Mesodermal cell (in vitro differentiated cells): ENCODE measurements around the gene FBXW5.

Experiments used
- H3K27ac ChIP-seq: 2 replicates; pipeline ENCODE4 v1.7.0; 2013; ENCODE audit warnings: mild to moderate bottlenecking, low read depth, low read length, moderate library complexity; ENCODE audit not compliant: severe bottlenecking
- H3K36me3 ChIP-seq: 2 replicates; pipeline ENCODE4 v1.7.1; 2013; ENCODE audit warnings: mild to moderate bottlenecking, low read length, moderate library complexity; ENCODE audit not compliant: control insufficient read depth, insufficient read depth
- H3K4me1 ChIP-seq: one replicate; pipeline ENCODE4 v1.7.1; 2013; ENCODE audit warnings: mild to moderate bottlenecking, low read length; ENCODE audit not compliant: insufficient read depth, control insufficient read depth, poor library complexity, severe bottlenecking
- H3K4me3 ChIP-seq: 2 replicates; pipeline ENCODE4 v1.7.0; 2013; ENCODE audit warnings: low read length, control low read depth, mild to moderate bottlenecking; ENCODE audit not compliant: insufficient read depth, poor library complexity, severe bottlenecking; ENCODE audit errors: extremely low read depth
- H3K9me3 ChIP-seq: 2 replicates; pipeline ENCODE4 v1.7.1; 2013; ENCODE audit warnings: mild to moderate bottlenecking, low read length, moderate library complexity; ENCODE audit not compliant: control insufficient read depth
- WGBS, 2 experiments: methylation state at CpG; one replicate each; pipeline ENCODE4 v1.1.5; 2013; ENCODE audit warnings: missing lambda C conversion rate in 2 of 2; ENCODE audit not compliant: insufficient coverage in 2 of 2; 5-methylcytosine and 5-hydroxymethylcytosine counted together

Gene FBXW5

DNA sequence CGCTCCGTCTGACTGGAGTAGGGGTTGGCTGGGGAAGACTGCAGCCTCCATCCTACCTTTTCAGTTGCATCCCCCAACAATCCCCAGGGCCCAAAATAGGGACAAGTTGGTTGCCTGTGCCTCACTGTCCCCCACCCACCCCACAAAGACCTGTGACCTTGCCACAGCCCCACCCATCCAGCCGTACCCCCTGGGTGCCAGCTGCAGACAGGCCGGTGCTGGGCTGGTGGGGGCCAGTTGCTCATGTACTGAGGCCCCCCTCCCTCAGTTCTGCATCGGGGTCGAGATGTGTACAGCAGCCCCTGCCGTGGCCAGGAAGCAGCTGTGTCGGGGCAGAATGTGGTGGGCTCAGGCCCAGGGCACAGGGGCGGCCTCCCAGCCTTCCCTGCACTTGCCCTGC, 38.6 kb upstream of the FBXW5 start:
- no peaks in the 10 kb centered on the region for H3K36me3 ChIP-seq
- no peak overlapping the region for H3K4me3 ChIP-seq
- no peak overlapping the region for H3K27ac ChIP-seq
- peaks cover 14% of the 10 kb centered on the region for H3K4me1 ChIP-seq
- H3K9me3 ChIP-seq = no peaks in the 10 kb centered on the region
- 88 to 93% methylated on average over 7 of the region's 9 CpGs for WGBS, 2 experiments

DNA sequence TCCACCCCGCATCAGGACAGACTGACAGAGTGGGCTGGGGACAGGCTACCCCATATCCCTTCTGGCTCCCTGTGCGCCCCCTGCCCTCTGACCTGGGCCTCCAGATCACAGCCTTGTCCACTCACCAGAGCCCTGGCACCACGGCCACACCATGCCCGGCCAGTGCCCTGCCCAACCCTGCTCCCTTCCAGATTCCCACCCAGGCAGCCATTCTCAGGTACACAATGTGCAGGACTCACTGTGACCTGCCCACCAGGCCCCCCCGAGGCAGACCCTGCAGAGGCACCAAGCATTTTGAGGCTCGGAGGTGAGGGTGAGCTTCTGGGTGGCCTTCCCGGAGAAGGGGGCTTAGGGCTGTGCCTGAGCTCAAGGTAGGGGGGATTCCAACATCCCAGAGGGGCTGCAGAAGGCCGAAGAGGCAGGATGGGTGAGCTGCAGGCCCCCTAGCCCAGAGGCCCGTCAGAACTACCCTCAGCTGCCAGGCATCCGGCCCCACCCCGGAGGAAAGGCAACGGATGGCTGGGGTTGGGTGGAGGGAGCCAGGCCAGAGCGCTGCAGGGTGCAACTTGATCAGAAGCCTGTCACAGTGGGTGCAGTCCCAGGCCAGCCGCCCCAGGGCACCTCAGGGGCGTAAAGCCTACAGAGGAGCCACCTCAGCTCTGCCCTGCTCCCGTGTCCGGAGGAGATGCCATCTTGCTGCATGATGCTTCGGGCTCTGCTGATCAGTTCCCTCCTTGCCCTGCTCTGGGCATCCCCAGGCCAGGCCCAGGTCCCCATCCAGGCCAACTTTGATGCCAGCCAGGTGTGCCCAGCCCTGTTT, 37.9 kb upstream of the FBXW5 start, which contains the start of gene LCNL1:
LCNL1 (plus strand) TSS at position 762 of the 820 bp plus-strand sequence. CDS start 594 bp downstream, outside the sequence.
- Histone ChIP-seq H3K27ac (no peak within 1 kb of the TSS), H3K9me3 (no peaks in the 10 kb centered on the region), H3K36me3 (no peaks in the 10 kb centered on the region), H3K4me1 (peaks cover 14% of the 10 kb centered on the region), H3K4me3 (no peak within 1 kb of the TSS)
- WGBS, 2 experiments = 90 to 91% methylated on average over 18 of the region's 18 CpGs

DNA sequence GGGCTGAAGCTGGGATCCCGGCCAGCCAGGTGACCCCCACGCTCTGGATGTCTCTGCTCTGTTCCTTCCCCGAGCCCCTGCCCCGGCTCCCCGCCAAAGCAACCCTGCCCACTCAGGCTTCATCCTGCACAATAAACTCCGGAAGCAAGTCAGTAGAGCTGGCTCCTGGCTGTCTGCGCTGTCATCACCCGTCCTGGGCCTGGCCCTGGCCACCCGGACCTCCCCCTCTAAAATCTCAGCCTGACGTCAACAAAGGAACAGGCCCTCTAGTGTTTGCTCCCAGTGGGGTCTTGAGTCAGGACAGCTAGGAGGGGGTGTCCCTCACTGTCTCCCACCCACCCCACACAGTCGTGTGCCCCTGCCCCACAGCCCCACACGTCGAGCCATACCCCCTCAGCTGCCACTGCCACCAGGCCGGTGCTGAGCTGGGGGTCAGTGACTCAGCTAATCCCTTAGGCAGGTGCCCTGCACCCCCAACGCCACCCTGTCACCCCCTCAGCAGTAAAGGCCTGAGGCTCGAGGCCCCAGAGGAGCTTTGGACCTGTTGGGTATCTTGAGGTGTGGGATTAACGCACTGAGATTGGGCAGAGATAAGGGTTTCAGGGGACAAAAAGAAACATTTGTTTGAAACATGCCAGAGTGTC, 37.2 kb upstream of the FBXW5 start:
- Histone ChIP-seq H3K4me3 (no peak overlapping the region), H3K4me1 (peaks cover 14% of the 10 kb centered on the region), H3K9me3 (no peaks in the 10 kb centered on the region), H3K36me3 (no peaks in the 10 kb centered on the region), H3K27ac (no peak overlapping the region)
- 87 to 88% methylated on average over 6 to 11 of the region's 17 CpGs for WGBS, 2 experiments

DNA sequence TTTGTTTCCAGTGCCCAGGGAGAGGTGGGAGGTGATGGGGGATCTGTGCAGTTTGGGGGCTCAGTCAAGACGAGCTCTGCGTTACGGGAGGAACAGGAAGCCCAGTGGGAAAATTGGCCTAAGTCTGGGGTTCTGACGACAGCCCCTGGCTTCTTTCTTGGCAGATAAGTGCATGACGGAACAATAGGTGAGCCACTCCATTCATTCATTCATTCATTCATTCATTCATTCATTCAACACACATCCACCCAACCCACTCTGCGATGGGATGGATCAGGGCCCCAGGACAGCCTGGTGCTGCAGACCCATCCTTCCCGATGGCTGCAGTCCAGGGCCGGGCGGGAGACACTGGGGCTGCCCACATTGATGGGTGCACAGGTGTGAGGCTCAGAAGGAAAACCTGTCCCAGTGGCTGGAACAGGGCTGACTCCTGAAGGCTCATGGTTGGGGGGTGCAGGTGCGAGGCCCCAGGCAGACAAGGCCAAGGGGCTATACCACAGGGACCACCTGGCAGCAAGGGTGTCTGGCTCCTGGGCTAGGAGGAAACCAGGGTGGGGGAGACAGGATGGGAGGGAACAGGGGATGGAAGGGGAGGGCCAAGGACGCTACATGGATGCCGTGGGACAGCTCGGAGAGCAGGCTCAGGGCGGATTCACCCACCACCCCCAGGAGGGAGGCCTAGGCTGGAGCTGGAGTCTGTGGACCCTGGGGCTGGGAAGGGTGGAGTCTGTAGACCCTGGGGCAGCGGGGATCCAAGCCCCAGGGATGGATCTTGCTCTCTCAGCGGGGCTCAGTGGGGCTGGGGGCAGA, 36.3 kb upstream of the FBXW5 start:
- no peak overlapping the region for H3K4me3 ChIP-seq
- H3K27ac ChIP-seq = no peak overlapping the region
- no peaks in the 10 kb centered on the region for H3K9me3 ChIP-seq
- no peaks in the 10 kb centered on the region for H3K36me3 ChIP-seq
- H3K4me1 ChIP-seq = peaks cover 14% of the 10 kb centered on the region
- 97% methylated on average over 11 to 13 of the region's 16 CpGs for WGBS, 2 experiments

DNA sequence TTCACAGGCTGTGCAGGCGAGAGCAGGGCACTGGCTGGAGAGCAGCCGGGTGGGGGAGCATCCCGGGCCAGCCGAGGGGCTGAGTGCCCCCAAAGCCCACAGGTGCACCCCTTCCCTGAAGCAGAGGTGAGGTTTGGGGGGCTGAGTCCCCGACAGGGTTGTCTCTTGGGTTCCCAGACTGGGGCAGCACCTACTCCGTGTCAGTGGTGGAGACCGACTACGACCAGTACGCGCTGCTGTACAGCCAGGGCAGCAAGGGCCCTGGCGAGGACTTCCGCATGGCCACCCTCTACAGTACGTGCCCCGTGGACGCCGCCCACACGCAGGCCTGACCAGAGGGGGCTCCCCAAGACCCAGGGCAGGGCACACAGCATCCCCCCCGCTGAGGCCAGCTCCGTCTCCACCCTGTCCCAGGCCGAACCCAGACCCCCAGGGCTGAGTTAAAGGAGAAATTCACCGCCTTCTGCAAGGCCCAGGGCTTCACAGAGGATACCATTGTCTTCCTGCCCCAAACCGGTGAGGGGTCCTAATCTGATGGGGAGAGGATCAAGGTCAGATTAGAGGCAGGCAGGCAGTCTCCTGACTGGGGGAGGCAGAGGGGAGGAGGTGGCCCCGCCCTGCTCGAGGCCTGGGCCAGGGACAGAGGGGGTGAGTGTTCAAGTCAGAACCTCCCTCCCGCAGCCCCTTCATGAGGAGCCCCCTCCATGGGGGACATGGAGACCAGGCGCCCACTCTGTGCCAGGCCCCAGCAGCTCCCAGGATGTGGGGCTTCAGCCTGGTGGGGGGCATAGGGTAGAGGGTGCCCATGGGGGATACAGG, 35.4 kb upstream of the FBXW5 start:
- Histone ChIP-seq H3K4me1 (peaks cover 14% of the 10 kb centered on the region), H3K27ac (no peak overlapping the region)

DNA sequence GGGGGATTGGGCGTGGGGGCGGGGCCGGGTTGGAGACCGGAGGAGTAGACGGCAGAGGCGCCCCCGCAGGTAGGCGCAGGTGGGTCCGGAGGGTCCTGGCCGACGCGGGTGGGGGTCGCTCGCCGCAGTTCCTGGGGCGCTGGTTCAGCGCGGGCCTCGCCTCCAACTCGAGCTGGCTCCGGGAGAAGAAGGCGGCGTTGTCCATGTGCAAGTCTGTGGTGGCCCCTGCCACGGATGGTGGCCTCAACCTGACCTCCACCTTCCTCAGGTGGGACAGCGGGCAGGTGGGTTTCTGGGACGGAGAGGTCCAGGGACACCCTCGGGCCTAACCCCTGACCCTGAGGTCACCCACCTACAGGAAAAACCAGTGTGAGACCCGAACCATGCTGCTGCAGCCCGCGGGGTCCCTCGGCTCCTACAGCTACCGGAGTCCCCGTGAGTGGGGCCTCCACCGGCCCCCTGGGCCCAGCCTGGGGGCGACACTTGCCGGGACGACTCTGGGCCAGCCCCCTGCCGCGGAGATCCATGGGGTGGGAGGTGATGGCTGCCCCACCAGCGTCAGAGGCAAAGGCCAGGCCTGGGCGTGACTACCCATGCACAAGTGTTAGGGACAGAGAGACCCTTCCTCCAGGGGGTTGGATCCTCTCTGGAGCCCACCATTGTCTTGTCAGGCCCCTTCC, 34.5 kb upstream of the FBXW5 start:
- Histone ChIP-seq H3K9me3 (no peaks in the 10 kb centered on the region), H3K4me1 (peaks cover 14% of the 10 kb centered on the region), H3K36me3 (no peaks in the 10 kb centered on the region), H3K4me3 (no peak overlapping the region), H3K27ac (no peak overlapping the region)
- WGBS, 2 experiments = 71% methylated on average over 40 to 41 of the region's 41 CpGs

More for the DNA sequence above, 35.4 kb upstream of the FBXW5 start:
- H3K4me3 ChIP-seq = no peak overlapping the region
- no peaks in the 10 kb centered on the region for H3K36me3 ChIP-seq
- H3K9me3 ChIP-seq = no peaks in the 10 kb centered on the region
- 90 to 92% methylated on average over 23 to 26 of the region's 26 CpGs for WGBS, 2 experiments

DNA sequence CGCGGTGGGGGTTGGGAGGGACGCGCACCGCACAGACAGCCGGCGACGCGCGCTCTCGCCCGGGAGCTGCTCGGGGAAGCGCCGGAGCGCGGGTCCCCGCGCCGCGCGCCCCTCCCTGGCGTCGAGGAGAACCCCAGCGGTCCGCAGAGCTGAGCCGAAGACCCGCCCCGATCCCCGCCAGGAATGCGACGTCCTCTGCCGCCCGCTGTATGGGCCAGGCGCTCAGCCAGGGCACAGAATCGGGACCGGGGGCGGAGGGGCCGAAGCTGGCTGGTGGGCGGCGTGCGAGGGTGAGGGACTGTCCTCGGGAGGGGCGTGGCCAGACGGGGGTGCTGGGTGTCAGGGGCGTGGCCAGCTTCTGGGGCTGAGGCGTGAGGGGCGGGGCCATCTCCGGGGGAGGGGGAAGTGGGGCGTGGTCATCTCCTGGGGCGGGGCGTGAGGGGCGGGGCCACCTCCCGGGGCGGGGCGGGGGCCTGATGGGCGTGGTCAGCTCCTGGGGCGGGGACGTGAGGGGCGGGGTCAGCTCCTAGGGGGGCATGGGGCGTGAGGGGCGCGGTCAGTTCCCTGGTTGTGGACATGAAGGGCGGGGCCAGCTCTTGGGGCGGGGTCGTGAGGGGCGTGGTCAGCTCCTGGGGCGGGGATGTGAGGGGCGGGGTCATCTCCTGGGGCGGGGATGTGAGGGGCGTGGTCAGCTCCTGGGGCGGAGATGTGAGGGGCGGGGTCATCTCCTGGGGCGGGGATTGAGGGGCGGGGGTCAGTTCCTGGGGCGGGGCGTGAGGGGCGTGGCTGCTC, 33.7 kb upstream of the FBXW5 start:
- H3K27ac ChIP-seq = no peak overlapping the region

DNA sequence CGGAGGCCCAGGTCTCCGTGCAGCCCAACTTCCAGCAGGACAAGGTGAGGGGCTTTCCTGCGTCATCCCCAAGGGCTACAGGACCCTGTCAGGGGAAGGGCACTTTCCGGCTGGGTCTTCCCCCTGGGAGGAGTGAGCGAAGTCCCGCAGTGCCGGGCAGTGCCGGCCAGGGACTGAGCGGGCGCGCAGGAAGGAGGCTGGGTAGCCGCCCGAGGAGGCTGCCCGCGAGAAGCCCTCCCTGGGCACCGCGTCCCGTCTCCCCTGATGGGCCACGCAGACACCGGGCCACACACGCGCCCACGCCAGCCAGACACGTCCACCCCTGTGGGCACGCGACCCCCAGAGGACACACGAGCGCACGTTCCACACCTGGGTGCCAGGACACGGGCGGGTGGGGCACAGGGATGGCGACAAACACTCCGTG, 33.1 kb upstream of the FBXW5 start:
- no peak overlapping the region for H3K27ac ChIP-seq
- no peaks in the 10 kb centered on the region for H3K36me3 ChIP-seq
- no peaks in the 10 kb centered on the region for H3K9me3 ChIP-seq
- H3K4me1 ChIP-seq = peaks cover 14% of the 10 kb centered on the region
- 16% methylated on average over 29 to 33 of the region's 33 CpGs for WGBS, 2 experiments
- H3K4me3 ChIP-seq = peak overlapping the region; percentile 40

More for the DNA sequence above, 33.7 kb upstream of the FBXW5 start:
- H3K36me3 ChIP-seq = no peaks in the 10 kb centered on the region
- H3K4me1 ChIP-seq = peaks cover 14% of the 10 kb centered on the region
- 0 to 2% methylated on average over 32 to 40 of the region's 78 CpGs for WGBS, 2 experiments
- H3K9me3 ChIP-seq = no peaks in the 10 kb centered on the region
- H3K4me3 ChIP-seq = peak overlapping the region; percentile 40

DNA sequence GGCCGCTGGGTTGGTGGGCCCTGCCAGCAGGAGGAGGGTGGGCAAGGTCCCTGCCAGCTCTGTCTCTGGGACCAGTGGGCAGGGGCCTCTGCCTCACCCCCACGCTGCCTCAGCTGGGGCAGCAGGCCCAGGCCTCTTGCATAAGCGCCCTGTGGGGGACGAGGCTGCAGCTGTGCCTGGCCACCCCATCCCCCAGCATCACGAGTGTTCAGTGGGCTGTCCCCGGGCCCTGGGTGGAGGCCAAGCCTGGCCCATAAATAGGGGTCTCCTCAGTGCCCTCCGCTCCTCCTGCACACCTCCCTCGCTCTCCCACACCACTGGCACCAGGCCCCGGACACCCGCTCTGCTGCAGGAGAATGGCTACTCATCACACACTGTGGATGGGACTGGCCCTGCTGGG, 32.7 kb upstream of the FBXW5 start, which contains the start of gene PTGDS:
PTGDS (plus strand) TSS at position 282 of the 400 bp plus-strand sequence; CDS start at position 357, 75 bp downstream.
- H3K9me3 ChIP-seq = no peaks in the 10 kb centered on the region
- no peaks in the 10 kb centered on the region for H3K36me3 ChIP-seq
- H3K27ac ChIP-seq = no peak within 1 kb of the TSS
- peak within 1 kb of the TSS; percentile 40 for H3K4me3 ChIP-seq
- WGBS, 2 experiments = 82% methylated on average over 8 to 10 of the region's 10 CpGs
- peaks cover 14% of the 10 kb centered on the region for H3K4me1 ChIP-seq
